ENCODE measurements around the gene GOLGA8S. TPM values are rescaled to one million over a fixed set of nuclear protein-coding genes. Genes with fewer than 3 reads are reported as not detected.

The GOLGA8S gene, protein sequence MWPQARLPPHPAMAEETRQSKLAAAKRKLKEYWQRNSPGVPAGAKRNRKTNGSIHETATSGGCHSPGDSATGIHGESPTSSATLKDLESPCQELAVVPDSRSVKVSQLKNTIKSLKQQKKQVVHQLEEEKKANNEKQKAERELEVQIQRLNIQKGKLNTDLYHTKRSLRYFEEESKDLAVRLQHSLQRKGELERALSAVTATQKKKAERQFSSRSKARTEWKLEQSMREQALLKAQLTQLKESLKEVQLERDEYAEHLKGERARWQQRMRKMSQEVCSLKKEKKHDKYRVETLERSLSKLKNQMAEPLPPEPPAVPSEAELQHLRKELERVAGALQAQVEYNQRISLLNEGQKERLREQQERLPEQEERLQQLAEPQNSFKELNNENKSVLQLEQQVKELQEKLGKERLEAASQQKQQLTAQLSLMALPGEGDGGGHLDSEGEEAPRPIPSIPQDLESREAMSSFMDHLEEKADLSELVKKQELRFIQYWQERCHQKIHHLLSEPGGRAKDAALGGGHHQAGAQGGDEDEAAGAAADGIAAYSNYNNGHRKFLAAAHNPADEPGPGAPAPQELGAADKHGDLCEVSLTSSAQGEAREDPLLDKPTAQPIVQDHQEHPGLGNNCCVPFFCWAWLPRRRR
- not detected in 2 replicates for total RNA-seq

DNA sequence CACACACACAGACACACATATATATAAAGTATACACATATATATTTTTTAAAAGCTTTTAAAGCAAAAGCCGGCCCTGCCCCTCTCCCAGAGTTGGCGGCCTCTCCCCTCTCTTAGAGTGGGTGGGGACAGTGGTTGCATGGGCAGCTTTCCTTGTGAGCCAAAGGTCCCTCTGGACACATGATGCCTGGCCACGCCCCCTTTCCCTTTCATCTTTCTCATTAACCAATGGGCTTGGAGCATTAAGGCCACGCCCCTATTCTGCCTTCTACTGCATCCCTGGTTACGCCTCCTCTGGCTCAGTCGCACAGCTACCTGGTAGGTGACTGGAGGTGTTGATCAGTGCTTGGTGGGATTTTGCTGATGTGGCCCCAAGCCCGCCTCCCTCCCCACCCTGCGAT is at the start of gene GOLGA8S:
TSS of gene GOLGA8S (plus strand) at position 301 of the 400 bp plus-strand sequence. CDS start at position 363, 62 bp downstream.

GRCh38 chr15:23334096-23334495 is 20.5 kb upstream of the GOLGA8S start, which contains the start of gene GOLGA6L26:
TSS of gene GOLGA6L26 (minus strand) at chr15:23334196. CDS start at chr15:23334135, 61 bp downstream.

Small RNA genes within 50 kb of the gene (small RNA-seq; reads per million reads assigned to genes)
- not detected for gene RN7SL536P

Other genes with a start within 250 kb of the GOLGA8S start
- not detected in 2 replicates for gene GOLGA6L1, start 217.9 kb upstream of the GOLGA8S start, total RNA-seq
- not detected in 2 replicates for gene GOLGA6L26, start 20.6 kb upstream of the GOLGA8S start, total RNA-seq
- not detected in 2 replicates for gene GOLGA6L2, start 92.5 kb downstream of the GOLGA8S start, total RNA-seq
- 2.3 TPM in 1 of 2 replicates, not detected in the other for gene MKRN3, start 210.9 kb downstream of the GOLGA8S start, total RNA-seq